Measurements from ENCODE around the gene OBP2B.
A peak's percentile ranks its signal among the peaks of the same experiment; 100 is the strongest.
"Not testable (repeated sequence)": the region's sequence is repeated elsewhere in the genome, so short reads cannot be mapped to it uniquely, and the experiment has no call there.

Gene OBP2B

GRCh38 chr9:133208880-133209300 is at the start of gene OBP2B:
OBP2B (minus strand) TSS chr9:133209250; CDS start chr9:133209199, 51 bp downstream.
- not testable (repeated sequence) for DNase-seq (ENCODE audit: low read depth)

- DNase-seq (ENCODE audit: low read depth), result no peak
These were observed 49.3 kb upstream of the OBP2B start for GRCh38 chr9:133258061-133259015.

GRCh38 chr9:133257465-133257956 is 48.5 kb upstream of the OBP2B start:
- DNase-seq (ENCODE audit: low read depth), result no peak

- no peak for DNase-seq (ENCODE audit: low read depth)
These were observed 47.6 kb upstream of the OBP2B start for GRCh38 chr9:133256686-133257091.

GRCh38 chr9:133256136-133256461 is 47.0 kb upstream of the OBP2B start:
- no peak for DNase-seq (ENCODE audit: low read depth)

DNA sequence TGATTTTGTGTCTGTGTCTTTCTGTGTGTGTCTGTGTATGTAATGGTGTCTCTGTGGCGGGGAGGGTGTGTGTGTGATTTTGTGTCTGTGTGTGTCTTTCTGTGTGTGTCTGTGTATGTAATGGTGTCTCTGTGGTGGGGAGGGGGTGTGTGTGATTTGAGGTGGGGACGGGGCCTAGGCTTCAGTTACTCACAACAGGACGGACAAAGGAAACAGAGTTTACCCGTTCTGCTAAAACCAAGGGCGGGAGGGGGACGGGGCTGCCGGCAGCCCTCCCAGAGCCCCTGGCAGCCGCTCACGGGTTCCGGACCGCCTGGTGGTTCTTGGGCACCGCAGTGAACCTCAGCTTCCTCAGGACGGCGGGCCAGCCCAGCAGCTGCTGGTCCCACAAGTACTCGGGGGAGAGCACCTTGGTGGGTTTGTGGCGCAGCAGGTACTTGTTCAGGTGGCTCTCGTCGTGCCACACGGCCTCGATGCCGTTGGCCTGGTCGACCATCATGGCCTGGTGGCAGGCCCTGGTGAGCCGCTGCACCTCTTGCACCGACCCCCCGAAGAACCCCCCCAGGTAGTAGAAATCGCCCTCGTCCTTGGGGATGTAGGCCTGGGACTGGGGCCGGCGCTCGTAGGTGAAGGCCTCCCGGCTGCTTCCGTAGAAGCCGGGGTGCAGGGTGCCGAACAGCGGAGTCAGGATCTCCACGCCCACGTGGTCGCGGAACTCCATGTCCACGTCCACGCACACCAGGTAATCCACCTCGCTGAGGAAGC is 46.5 kb upstream of the OBP2B start:
- DNase-seq (ENCODE audit: low read depth), result no peak

DNA sequence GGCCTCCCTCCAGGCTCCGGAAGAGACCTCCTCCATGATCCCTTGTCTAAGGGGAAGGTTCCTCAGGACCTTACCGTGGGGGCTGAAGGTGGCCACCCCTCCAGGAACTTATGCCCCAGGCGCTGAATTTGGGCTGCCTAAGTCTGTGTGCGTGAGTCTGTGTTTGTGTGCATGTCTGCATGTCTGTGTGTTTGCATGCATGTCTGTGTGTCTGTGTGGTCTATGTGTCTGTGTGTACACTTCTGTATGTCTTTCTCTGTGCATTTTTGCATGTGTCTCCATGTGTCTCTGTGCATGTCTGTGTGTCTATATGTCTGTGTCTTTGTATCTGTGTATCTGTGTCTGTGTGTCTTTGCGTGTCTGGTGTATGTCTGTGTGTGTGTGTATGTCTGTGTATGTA is 45.4 kb upstream of the OBP2B start:
- DNase-seq (ENCODE audit: low read depth), result no peak

DNA sequence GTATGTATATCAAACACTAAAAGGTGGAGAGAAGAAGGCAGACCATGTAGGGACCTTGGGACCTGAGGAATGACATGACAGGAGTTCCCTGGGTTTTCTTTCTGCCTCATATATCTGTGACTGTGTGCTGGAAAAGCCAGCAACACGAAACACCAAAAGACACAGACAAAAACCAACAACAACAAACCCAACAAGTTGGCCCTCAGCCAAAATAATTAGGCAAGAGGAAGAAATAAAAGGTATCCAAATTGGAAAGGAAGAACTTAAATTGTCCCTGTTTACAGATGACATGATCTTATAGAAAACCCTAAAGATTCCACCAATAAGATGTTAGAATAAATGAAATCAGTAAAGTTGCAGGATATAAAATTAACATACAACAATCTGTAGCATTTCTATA is 44.2 kb upstream of the OBP2B start:
- DNase-seq (ENCODE audit: low read depth), result no peak

DNA sequence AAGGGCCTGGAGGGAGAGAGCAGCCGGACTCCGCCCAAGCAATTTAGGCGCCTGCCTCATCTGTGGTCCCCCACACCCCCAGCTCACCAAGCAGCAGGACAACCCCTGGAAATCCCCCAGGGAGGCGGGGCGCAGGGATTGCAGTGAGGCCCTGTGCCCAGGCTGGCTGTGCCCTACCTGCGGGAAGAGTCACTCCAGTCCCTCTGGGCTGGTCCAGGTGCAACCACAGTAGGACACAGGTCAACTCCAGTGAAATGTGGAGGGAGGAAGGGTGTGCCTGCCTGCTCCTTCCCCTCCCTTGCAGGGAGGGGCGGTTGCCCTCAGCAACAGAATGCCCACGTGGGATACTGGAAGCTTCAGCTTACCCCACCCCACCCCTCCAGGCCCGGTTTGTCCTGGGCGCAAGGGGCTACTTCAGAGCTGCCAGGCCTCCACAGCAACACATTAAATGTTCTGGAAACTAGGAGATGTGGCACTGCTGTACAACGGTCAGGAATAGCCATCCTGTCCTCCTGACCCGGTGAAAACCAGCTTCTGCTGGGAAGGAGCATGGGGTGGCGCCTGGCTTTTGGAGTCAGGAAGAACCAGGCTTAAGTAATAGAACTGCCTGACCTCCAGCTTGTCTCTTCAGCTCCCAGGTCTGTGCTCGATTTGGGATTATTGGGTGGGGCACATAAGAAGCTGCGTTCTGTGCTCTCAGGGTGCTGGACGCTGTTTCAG is 43.4 kb upstream of the OBP2B start:
- no peak for DNase-seq (ENCODE audit: low read depth)

DNA sequence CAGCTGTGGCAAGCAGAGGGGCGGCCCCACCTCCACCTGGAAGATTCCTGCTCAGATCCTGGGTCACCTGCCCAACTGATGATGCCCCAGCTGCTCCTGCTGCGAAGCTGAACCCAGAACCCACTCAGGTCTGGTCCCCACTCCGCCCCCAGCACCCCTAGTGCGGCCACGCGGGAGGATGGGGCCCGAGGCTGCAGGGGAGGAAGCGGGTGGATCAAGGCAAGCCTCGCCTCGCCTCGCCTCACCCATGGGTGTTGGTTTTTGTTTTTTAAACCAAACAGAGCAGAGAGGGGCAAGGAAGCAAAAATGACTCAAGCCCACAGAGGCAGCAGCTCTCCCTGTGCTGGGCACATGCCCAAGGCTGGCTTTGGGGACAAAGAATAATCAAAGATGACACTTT is 42.7 kb upstream of the OBP2B start:
- no peak for DNase-seq (ENCODE audit: low read depth)

DNA sequence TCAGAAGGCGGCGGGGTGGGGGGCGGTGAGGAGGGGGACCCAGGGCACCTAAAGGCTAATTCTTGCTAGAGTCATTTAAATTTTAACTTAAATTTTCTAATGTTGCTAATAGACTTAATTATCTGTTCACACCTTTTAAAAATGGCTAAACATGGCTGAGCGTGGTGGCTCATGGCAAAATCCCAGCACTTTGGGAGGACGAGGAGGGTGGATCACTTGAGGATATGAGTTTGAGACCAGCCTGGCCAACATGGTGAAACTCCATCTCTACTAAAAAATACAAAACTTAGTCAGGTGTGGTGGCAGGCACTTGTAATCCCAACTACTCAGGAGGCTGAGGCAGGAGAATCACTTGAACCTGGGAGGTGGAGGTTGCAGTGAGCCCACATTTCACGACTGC is 42.2 kb upstream of the OBP2B start:
- DNase-seq (ENCODE audit: low read depth), result not testable (repeated sequence)

DNA sequence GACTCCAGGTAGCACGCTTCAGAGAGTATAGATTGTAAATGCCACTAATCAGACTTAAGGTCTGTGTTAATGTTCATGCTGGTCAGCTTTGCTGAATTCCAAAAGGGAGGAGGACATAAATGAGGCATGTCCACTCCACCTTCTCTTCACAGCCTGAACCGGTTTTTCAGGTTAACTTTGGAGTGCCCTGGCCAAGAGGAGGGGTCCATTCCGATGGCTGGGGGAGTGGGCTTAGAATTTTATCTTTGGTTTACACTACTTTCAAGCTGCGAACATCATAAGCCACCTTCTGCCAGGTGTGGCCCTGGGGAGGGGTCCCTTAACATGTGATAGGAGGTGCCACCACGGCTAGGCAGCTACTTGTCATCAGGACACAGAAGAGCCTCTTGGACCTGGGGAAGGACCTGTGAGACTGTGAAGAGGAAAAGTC is 41.7 kb upstream of the OBP2B start:
- DNase-seq (ENCODE audit: low read depth), result no peak

DNA sequence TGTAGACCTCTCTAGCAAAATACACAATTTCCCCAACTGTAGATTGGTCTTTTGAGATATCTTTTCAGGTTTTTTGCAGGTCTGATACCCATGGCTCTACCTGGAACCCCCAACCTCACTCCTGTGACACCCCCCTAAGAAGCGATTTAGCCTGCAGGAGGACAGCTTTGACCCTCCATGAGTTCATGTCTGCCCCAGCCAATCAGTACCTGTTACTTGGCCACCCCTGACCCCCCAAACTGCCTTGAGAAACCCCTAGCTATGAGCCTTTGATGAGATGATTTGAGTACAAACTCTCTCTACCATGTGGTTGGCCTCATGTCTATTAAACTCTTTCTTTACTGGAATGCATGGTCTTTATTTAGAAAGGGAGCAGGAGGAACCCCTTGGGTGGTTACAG is 40.3 kb upstream of the OBP2B start:
- no peak for DNase-seq (ENCODE audit: low read depth)

- no peak for DNase-seq (ENCODE audit: low read depth)
These were observed 39.8 kb upstream of the OBP2B start for GRCh38 chr9:133248726-133249295.

DNA sequence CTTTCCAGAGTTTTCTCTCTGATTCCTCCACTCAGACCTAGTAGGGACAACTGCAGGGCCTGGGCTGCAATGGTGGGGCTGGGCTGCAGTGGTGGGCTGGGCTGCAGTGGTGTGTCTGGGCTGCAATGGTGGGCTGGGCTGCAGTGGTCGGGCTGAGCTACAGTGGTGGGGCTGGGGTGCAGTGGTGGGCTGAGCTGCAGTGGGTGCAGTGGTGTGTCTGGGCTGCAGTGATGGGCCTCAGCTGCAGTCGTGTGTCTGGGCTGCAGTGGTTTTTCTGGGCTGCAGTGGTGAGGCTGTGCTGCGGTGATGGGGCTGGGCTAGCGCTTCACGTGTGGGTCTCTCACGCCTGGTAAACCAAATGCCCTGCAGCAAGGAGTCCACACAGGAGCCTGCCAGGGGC is 38.6 kb upstream of the OBP2B start:
- no peak for DNase-seq (ENCODE audit: low read depth)

DNA sequence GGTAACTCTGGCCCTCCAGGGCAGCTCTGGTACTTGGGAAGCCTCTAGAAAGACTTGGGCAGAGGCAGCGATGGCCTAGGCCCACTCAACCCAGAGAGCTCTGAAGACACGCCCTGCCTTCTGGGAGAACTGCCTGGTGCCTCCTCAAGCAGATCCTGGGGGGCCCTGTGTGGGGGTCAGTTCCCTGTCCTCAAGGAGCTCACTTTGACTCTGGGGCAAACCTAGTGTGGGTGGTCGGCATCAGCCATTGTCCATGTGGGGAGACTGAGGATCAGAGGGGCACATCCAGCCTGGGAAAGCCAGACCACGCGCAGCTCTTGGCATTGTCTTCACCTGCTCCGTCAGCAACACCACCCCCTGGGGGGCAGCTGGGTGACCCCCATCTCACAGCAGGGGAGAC is 37.9 kb upstream of the OBP2B start:
- DNase-seq (ENCODE audit: low read depth), result no peak

DNA sequence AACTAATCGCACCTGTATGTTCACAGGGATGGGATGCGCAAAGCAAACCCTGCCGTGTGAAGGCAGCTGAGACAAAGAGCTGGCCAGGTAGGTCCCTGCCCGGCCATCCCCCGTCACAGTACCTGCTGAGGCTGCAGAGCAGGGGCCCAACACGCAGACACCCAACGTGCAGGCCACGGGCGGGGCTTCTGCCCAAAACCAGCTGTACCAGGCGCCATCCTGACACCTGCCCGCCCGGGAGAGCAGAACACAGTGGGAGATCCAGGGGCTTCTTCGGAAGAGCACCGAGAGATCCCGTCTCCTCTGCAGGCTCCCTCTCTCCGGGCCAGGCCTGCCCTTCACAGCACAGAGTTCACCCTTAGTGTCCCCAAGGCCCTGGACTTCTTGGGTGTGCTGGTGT is 37.5 kb upstream of the OBP2B start:
- DNase-seq (ENCODE audit: low read depth), result no peak

GRCh38 chr9:133242991-133243390 is 33.9 kb upstream of the OBP2B start:
- DNase-seq (ENCODE audit: low read depth), result no peak

DNA sequence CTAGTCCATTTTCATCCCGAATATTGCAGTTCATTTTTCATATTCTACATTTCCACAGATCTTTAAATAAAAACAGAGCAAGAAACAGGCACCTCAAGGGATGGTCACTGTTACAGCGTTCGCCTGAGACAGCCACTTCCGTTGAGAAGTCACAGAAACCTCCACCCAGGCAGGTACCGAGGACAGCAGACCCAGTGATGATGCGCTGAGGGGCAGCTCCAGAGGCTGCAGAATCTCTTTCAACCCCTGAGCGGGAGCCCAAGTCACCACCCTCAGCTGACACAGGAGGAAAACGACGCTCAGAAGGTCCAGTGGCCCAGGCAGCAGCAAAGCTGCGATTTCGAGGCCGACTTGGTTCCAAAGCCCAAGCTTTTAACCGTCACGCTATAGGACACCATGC is 33.2 kb upstream of the OBP2B start:
- no peak for DNase-seq (ENCODE audit: low read depth)

GRCh38 chr9:133239533-133240090 is 30.6 kb upstream of the OBP2B start:
- no peak for DNase-seq (ENCODE audit: low read depth)

GRCh38 chr9:133238851-133239532 is 29.9 kb upstream of the OBP2B start:
- peak; percentile 35 for DNase-seq (ENCODE audit: low read depth)

Data from stimulated activated CD8-positive, alpha-beta memory T cell treated with anti-CD3 and anti-CD28 coated beads, Interleukin-12 subunit alpha, Interleukin-12 subunit beta, amount 100 ng/mL, for 4 hours (primary cell).